CD4-positive, alpha-beta memory T cell (primary cell): Measurements from ENCODE around the gene CCDC190. TPM values are rescaled to one million over a fixed set of nuclear protein-coding genes. Genes with fewer than 3 reads are reported as not detected.

Source experiments
- CTCF ChIA-PET: fragments of 350-600 bp; sonication (Branson Sonifier 250); formaldehyde crosslinking; loops from one replicate; lab custom pipeline; 2021; ENCODE audit warnings: inconsistent platforms; ENCODE audit not compliant: partially characterized antibody; lab: Charles Lee
- POLR2A ChIA-PET: fragments of 350-600 bp; sonication (Branson Sonifier 250); formaldehyde crosslinking; loops from one replicate; lab custom pipeline; 2021; ENCODE audit not compliant: partially characterized antibody; lab: Charles Lee
- DNase-seq, 5 donors: peaks; one replicate each; pipeline versions ENCODE4 v3.0.0 to v3.0.0-alpha.2; 2020 to 2022; ENCODE audit warnings: mixed read lengths in 1 of 5
- H3K27ac ChIP-seq: one replicate; pipeline ENCODE4 v1.7.0; 2013; ENCODE audit warnings: low read depth, low read length
- H3K27me3 ChIP-seq: 2 replicates; pipeline ENCODE4 v1.7.0; 2013; ENCODE audit warnings: mild to moderate bottlenecking, low read length, moderate library complexity; ENCODE audit not compliant: insufficient read depth
- H3K36me3 ChIP-seq: 2 replicates; pipeline ENCODE4 v1.7.0; 2013; ENCODE audit warnings: mild to moderate bottlenecking, low read length, moderate library complexity; ENCODE audit not compliant: insufficient read depth
- H3K4me1 ChIP-seq: 2 replicates; pipeline ENCODE4 v1.7.0; 2013; ENCODE audit warnings: mild to moderate bottlenecking, low read length, moderate library complexity; ENCODE audit not compliant: insufficient read depth
- H3K4me3 ChIP-seq, 2 donors: one replicate each; pipeline ENCODE4 v1.7.0; 2013; ENCODE audit warnings: low read length in 2 of 2, mild to moderate bottlenecking in 1 of 2
- H3K9me3 ChIP-seq, 2 donors: one replicate each; pipeline ENCODE4 v1.7.0; 2013; ENCODE audit warnings: low read length in 2 of 2, control low read depth in 1 of 2; ENCODE audit not compliant: control insufficient read depth in 1 of 2
- H3K27ac Mint-ChIP-seq, 7 donors: one replicate each; pipeline ENCODE4 v1.8.0; 2020 to 2021; ENCODE audit warnings: mixed read lengths in 7 of 7, mild to moderate bottlenecking in 6 of 7, inconsistent platforms in 3 of 7, moderate library complexity in 3 of 7
- H3K27me3 Mint-ChIP-seq, 2 donors: one replicate each; pipeline ENCODE4 v1.8.0; 2020 to 2021; ENCODE audit warnings: mixed read lengths in 2 of 2
- H3K36me3 Mint-ChIP-seq, 2 donors: one replicate each; pipeline ENCODE4 v1.8.0; 2020 to 2021; ENCODE audit warnings: mixed read lengths in 2 of 2, inconsistent platforms in 1 of 2, mild to moderate bottlenecking in 1 of 2
- H3K4me1 Mint-ChIP-seq, 4 donors: one replicate each; pipeline ENCODE4 v1.8.0; 2020 to 2021; ENCODE audit warnings: mixed read lengths in 4 of 4, mild to moderate bottlenecking in 1 of 4
- H3K4me3 Mint-ChIP-seq, 8 donors: one replicate each; pipeline ENCODE4 v1.8.0; 2020 to 2021; ENCODE audit warnings: mixed read lengths in 8 of 8, mild to moderate bottlenecking in 7 of 8, moderate library complexity in 6 of 8, inconsistent platforms in 3 of 8
- H3K9me3 Mint-ChIP-seq, 8 donors: one replicate each; pipeline ENCODE4 v1.8.0; 2020 to 2021; ENCODE audit warnings: mixed read lengths in 8 of 8, mild to moderate bottlenecking in 5 of 8, inconsistent platforms in 3 of 8, moderate library complexity in 1 of 8
- intact Hi-C: fragments of 100-400 bp; cut with micrococcal nuclease; formaldehyde crosslinking; loops from one replicate; pipeline ENCODE4 v1.15.1; 2023
- polyA plus RNA-seq, 2 donors: library from polyadenylated mRNA; unstranded; fragments of 300-500 nt; fragmentation: Illumina TruSeq; gene quantifications; one replicate each; pipeline ENCODE4 v1.2.3, GENCODE V29; 2021
- total RNA-seq, 2 experiments: library from RNA; stranded (reverse); gene quantifications; one replicate each; pipeline ENCODE4 v1.2.3, GENCODE V29; 2021

Gene CCDC190
- total and polyA plus RNA-seq, 4 experiments from 2014 or later = not detected

DNA sequence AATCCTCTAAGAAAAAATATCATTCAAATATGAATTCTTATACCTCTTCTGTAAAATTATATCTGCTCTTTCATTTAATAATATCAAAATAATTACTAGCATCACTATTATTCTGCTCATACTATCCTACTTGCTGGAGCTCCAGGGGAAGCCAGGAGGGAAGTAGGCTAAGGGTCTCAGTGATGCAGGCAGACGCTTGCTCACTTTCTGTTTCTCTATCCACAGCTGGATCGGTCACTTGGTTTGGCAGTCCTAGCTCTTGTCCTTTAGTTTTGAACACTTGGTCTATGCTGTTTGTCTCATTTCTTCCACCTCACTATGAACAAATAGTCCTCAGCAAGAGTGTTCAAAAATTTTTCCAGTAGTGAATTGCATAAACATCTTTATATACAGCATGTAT, 11.3 kb downstream of the CCDC190 start:
- Mint-ChIP-seq H3K4me1 (no peaks in the 10 kb centered on the region), H3K36me3 (no peaks in the 10 kb centered on the region), H3K9me3 (no peaks in the 10 kb centered on the region), H3K27me3 (peaks cover 7 to 10% of the 10 kb centered on the region in 2 donors), H3K4me3 (no peak overlapping the region), H3K27ac (no peak overlapping the region)
- CTCF ChIA-PET = interaction anchor here (0.8 to 5.4 kb wide), 8 partner anchors 8 to 793 kb away, joined by 3 to 36 read pairs (median 3); no protein-coding TSS in a partner anchor
- Histone ChIP-seq H3K27me3 (no peaks in the 10 kb centered on the region), H3K4me3 (no peak overlapping the region), H3K27ac (no peak overlapping the region), H3K36me3 (no peaks in the 10 kb centered on the region), H3K4me1 (no peaks in the 10 kb centered on the region), H3K9me3 (no peaks in the 10 kb centered on the region)
- intact Hi-C loops = loop anchor here (2.0 to 5.0 kb wide), 2 partner anchors 325 to 792 kb away; no protein-coding TSS in a partner anchor
- POLR2A ChIA-PET = no interaction called here
- no peak for DNase-seq

DNA sequence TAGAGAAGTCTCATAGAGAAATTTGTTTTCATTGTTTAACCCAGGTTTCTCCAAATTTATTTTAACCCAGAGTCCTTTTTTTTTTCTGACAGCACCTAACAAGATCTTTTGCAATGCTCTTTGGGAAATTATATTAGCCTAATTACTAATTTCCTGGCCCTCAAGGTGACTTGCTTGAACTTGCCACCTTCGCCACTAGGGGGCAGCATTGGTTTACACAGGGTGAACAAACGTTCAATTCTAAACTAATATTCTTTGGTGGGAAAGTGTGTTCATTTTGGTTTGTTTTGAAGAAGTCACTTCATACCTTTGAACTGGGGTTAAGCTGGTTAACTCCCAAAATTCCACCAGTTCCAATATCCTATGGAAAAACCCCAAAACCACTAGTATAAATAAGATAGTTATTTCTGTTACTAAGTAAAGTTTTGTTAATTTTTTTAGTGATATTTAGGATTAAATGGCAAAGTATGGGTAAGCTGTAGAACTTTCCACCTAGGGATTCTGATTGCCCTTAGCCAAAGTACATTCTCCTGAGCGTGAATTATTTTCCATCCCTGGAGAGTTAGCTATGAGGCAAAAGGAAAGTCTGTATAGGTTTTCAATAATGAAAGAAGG, 13.0 kb downstream of the CCDC190 start:
- intact Hi-C loops = loop anchor here (2.0 to 5.0 kb wide), 2 partner anchors 327 to 791 kb away; no protein-coding TSS in a partner anchor
- H3K36me3 Mint-ChIP-seq = no peaks in the 10 kb centered on the region
- H3K9me3 Mint-ChIP-seq = no peaks in the 10 kb centered on the region
- H3K4me3 ChIP-seq = no peak overlapping the region
- no peaks in the 10 kb centered on the region for H3K36me3 ChIP-seq
- POLR2A ChIA-PET = no interaction called here
- H3K27ac ChIP-seq = no peak overlapping the region
- H3K27ac Mint-ChIP-seq = no peak overlapping the region
- no peaks in the 10 kb centered on the region for H3K9me3 ChIP-seq
- H3K27me3 ChIP-seq = no peaks in the 10 kb centered on the region
- H3K27me3 Mint-ChIP-seq = peaks cover 8 to 10% of the 10 kb centered on the region in 2 donors
- CTCF ChIA-PET = interaction anchor here (0.7 to 5.4 kb wide), 12 partner anchors 10 to 468 kb away, joined by 3 to 36 read pairs (median 4); partner anchors contain the start of gene CCDC190
- H3K4me1 Mint-ChIP-seq = no peaks in the 10 kb centered on the region
- H3K4me3 Mint-ChIP-seq = no peak overlapping the region
- H3K4me1 ChIP-seq = no peaks in the 10 kb centered on the region
- DNase-seq = peak; percentile 50 to 73 (median 56)

DNA sequence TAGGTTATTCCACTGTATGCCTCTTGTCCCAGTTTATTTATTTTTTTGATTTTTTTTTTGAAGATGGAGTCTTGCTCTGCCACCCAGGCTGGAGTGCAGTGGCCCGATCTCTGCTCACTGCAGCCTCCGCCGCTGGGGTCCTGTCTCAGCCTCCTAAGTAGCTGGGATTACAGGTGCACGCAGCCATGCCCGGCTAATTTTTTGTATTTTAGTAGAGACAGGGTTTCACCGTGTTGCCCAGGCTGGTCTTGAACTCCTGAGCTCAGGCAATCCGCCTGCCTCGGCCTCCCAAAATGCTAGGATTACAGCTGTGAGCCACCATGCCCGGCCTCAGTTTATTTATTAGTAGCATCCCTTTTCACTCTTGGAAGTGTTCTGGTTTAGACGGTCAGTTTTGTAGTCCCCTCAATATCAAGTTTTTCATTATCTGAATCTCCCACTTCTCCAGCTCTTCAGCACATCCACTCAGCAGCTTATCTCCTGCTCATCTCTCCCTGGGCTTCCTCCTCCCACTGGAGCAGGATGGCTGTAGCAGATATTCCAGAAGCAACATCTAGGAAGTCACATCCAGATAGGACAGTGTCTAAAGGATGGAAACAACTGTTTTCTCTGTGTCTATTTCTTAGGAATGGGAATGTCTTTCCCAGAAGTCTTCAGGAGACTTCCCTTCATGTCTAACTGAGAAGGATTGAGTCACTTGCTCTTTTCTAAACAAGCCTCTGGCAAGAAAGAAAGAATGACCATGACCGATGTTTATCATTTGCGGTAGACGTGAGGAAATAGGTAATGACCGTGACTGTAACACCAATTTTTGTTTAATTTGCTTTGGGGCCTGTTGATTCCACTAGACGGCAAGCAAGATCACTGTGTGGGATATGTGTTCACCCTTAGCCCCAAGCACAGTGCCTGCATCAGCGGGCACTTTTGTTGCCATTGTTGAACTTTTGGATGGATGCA, 14.4 kb downstream of the CCDC190 start:
- H3K9me3 Mint-ChIP-seq = peaks cover 0 to 4% (median 0%) of the 10 kb centered on the region in 8 donors
- H3K27ac ChIP-seq = no peak overlapping the region
- POLR2A ChIA-PET = no interaction called here
- H3K27ac Mint-ChIP-seq = no peak overlapping the region
- no peaks in the 10 kb centered on the region for H3K4me1 ChIP-seq
- CTCF ChIA-PET = interaction anchor here (1.0 to 5.4 kb wide), 7 partner anchors 7 to 469 kb away, joined by 3 to 36 read pairs (median 9); partner anchors contain the start of gene CCDC190
- intact Hi-C loops = loop anchor here (5.0 kb wide), 1 partner anchor 789 kb away; no protein-coding TSS in a partner anchor
- no peaks in the 10 kb centered on the region for H3K4me1 Mint-ChIP-seq
- peaks cover 4 to 12% of the 10 kb centered on the region in 2 donors for H3K27me3 Mint-ChIP-seq
- no peak for DNase-seq
- no peak overlapping the region for H3K4me3 ChIP-seq
- H3K36me3 ChIP-seq = no peaks in the 10 kb centered on the region
- H3K9me3 ChIP-seq = no peaks in the 10 kb centered on the region
- no peaks in the 10 kb centered on the region for H3K27me3 ChIP-seq
- H3K4me3 Mint-ChIP-seq = no peak overlapping the region
- no peaks in the 10 kb centered on the region for H3K36me3 Mint-ChIP-seq

DNA sequence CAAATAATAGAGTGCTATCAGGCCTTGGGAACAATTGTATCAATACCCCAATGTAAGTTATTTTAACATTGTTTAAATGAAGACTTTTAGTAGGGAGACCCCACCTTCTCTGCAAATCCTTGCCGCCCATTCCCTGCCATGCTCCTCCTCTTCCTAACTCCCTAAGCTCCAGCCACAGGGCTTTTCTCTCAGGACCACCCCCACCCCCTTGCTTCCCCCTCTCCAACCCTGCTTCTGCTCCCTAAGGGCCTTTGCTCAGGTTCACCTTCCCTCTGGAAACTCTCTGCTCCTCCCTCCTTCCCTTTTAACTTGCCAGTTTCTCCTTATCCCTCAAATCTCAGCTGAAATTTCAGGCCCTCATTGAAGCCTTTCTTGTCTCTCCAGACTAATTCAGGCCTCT, 16.8 kb downstream of the CCDC190 start:
- no peak for DNase-seq
- Mint-ChIP-seq H3K36me3 (no peaks in the 10 kb centered on the region), H3K27me3 (peaks cover 4 to 9% of the 10 kb centered on the region in 2 donors), H3K27ac (no peak overlapping the region), H3K4me1 (no peaks in the 10 kb centered on the region), H3K4me3 (no peak overlapping the region), H3K9me3 (peaks cover 0 to 12% (median 5%) of the 10 kb centered on the region in 8 donors)
- Histone ChIP-seq H3K27me3 (no peaks in the 10 kb centered on the region), H3K9me3 (no peaks in the 10 kb centered on the region), H3K4me3 (no peak overlapping the region), H3K4me1 (no peaks in the 10 kb centered on the region), H3K36me3 (no peaks in the 10 kb centered on the region), H3K27ac (no peak overlapping the region)
- intact Hi-C loops = no loop called here
- CTCF ChIA-PET = interaction anchor here (1.9 kb wide), 1 partner anchor 10 kb away, joined by 6 read pairs; no protein-coding TSS in a partner anchor
- POLR2A ChIA-PET = no interaction called here

DNA sequence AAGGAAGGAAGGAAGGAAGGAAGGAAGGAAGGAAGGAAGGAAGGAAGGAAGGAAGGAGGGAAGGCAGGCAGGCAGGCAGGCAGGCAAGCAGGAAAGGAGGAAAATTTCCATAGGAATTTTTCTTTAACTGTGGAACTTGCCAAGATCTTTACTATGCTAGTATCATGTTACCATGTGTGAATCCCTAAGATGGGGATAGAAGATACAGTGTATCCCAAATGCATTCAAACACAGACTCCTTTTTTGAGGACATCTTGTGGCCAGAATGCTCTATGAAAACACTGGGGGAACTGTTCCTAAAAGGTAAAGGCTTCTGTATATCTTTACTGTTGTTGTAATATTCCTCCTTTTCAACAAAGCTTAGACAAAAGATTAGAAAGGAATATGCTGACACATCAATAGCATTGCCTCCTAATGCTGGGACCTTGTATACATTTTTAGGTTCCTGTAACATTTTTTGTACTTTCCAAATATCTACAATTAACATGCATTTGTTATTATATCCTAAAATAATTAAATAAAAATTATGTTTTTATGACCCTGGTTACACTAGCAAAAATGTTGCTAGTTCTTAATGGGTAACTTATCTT, 20.6 kb downstream of the CCDC190 start:
- no peaks in the 10 kb centered on the region for H3K36me3 ChIP-seq
- Mint-ChIP-seq H3K4me3 (no peak overlapping the region), H3K4me1 (peaks cover 0 to 2% (median 0%) of the 10 kb centered on the region in 4 donors), H3K27me3 (peaks cover 3 to 4% of the 10 kb centered on the region in 2 donors), H3K36me3 (peaks cover 4 to 5% of the 10 kb centered on the region in 2 donors), H3K9me3 (peaks cover 4 to 25% (median 17%) of the 10 kb centered on the region in 8 donors), H3K27ac (no peak overlapping the region)
- no peak overlapping the region for H3K4me3 ChIP-seq
- H3K9me3 ChIP-seq = no peaks in the 10 kb centered on the region
- intact Hi-C loops = no loop called here
- POLR2A ChIA-PET = no interaction called here
- CTCF ChIA-PET = interaction anchor here (1.3 kb wide), 1 partner anchor 13 kb away, joined by 3 read pairs; no protein-coding TSS in a partner anchor
- no peak overlapping the region for H3K27ac ChIP-seq
- no peaks in the 10 kb centered on the region for H3K27me3 ChIP-seq
- H3K4me1 ChIP-seq = no peaks in the 10 kb centered on the region
- no peak for DNase-seq

DNA sequence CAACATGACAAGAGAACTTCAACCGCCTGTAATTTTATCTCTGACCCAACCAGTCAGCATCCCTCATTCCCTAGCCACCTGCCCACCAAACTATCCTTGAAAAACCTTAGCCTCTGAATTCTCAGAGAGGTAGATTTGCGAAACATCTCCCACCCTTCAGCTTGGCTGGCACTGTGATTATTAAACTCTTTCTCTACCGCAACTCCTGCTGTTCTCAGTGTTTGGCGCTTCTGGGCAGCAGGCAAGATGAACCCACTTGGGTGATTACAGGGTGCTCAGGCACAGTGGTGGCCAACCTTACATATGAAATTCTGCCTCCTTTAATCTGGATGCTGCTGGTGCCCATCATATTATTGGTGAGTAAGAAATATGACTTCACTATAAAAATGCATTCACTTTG, 22.1 kb downstream of the CCDC190 start:
- Mint-ChIP-seq H3K36me3 (peaks cover 4 to 5% of the 10 kb centered on the region in 2 donors), H3K4me3 (no peak overlapping the region), H3K27me3 (peaks cover 3 to 5% of the 10 kb centered on the region in 2 donors), H3K4me1 (peaks cover 0 to 2% (median 0%) of the 10 kb centered on the region in 4 donors), H3K9me3 (peaks cover 4 to 25% (median 17%) of the 10 kb centered on the region in 8 donors), H3K27ac (no peak overlapping the region)
- intact Hi-C loops = no loop called here
- Histone ChIP-seq H3K4me1 (no peaks in the 10 kb centered on the region), H3K27ac (no peak overlapping the region), H3K4me3 (no peak overlapping the region), H3K36me3 (no peaks in the 10 kb centered on the region), H3K9me3 (no peaks in the 10 kb centered on the region), H3K27me3 (no peaks in the 10 kb centered on the region)
- DNase-seq = no peak
- CTCF ChIA-PET = no interaction called here
- POLR2A ChIA-PET = no interaction called here
